GM21717 (cell line): ENCODE results near the gene CCDC158.
A peak's percentile ranks its signal among the peaks of the same experiment; 100 is the strongest.
"Not testable (repeated sequence)": the region's sequence is repeated elsewhere in the genome, so short reads cannot be mapped to it uniquely, and the experiment has no call there.

ENCODE experiments used
- ATAC-seq: cut with Tn5 transposase; IDR thresholded peaks from one replicate; pipeline ENCODE4 v1.9.1; 2021; ENCODE audit warnings: mild to moderate bottlenecking, moderate library complexity; ENCODE audit not compliant: unreplicated experiment

CCDC158 gene

GRCh38 chr4:76313547-76313946, 107.4 kb downstream of the CCDC158 start:
- ATAC-seq, result no peak

- no peak for ATAC-seq
Measured at GRCh38 chr4:76312457-76312856, 108.5 kb downstream of the CCDC158 start.

GRCh38 chr4:76311896-76312331, 109.0 kb downstream of the CCDC158 start:
- no peak for ATAC-seq

DNA sequence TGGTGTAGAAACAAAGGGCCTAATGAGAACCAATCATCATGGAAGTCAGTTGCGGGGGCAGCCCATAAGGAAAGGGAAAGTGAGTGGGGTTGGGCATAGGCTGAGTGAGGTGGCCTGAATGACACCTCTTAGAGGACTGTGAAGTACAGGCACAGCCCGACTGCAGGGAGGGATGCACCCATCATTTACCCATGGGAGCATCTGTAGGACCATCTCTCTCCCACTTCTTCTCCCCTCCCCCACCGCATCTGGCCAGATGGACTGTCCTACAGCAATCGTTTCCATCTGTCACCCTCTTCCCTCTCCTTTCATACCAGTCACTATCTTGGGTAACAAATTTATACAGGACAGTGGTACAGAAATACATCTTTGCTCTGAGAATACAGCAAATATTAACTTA, 110.3 kb downstream of the CCDC158 start:
- no peak for ATAC-seq

- ATAC-seq, result no peak
Measured at GRCh38 chr4:76309939-76310550, 110.9 kb downstream of the CCDC158 start.

DNA sequence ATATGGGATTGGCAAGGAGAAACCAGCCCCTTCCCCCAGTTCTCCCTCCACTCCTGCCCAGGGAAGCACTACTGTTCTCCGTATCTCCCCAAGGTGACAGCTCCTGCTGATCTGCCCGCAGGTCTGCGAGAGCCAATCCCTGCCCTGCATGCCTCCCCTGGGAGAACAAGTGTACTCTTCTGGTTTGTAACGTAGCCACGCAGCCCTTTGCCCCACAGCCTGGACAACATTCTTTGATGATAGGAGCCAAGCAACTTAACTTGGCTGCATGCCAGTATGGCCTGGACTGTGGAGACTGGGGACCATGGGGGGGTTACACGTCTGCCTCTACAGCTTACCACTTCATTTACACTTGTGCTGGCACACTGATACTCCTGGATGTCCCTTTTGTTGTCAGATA, 112.4 kb downstream of the CCDC158 start:
- ATAC-seq, result no peak

GRCh38 chr4:76307660-76308014, 113.3 kb downstream of the CCDC158 start:
- ATAC-seq, result no peak

DNA sequence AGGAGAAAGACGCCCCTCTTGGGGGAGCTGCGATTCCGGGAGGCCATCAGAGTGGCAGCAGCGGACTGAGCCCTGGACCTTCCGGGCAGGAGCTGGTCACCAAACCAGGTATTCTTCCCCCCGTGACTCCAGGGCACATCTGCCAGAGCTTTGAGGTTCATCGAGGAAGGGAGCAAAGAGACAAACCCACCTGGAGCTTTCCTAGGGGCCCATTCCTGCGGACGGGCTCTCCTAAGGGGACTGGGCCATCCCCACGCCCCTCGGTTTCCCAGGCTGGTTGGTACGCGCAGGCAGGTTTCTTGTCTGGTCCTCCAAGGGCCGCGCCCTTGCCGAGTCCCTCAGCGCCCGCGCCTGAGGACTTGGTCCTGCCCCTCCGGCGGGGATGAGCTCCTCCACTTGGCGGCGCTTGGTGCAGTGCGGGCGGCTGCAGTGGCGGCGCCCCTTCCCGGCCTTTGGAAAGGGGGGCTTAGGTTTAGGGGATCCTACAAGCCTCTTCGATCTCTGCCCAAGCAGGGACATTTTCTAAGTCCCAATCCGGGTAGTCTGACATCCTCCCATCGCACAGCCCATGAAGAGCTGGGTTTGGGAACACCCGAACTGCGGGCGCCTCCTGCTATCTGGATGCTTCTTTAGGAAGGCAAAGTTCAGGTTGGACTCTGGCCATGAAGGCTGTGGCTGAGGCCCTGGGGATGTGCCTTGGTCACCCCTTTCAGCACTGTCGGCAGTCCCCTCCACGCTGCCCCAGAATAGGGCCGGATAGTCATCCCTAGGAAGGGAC, 113.9 kb downstream of the CCDC158 start:
- no peak for ATAC-seq

- no peak for ATAC-seq
Measured at GRCh38 chr4:76305971-76306881, 114.7 kb downstream of the CCDC158 start, which contains the start of gene STBD1. STBD1 (plus strand) TSS chr4:76306733; CDS start chr4:76306770, 37 bp downstream.

DNA sequence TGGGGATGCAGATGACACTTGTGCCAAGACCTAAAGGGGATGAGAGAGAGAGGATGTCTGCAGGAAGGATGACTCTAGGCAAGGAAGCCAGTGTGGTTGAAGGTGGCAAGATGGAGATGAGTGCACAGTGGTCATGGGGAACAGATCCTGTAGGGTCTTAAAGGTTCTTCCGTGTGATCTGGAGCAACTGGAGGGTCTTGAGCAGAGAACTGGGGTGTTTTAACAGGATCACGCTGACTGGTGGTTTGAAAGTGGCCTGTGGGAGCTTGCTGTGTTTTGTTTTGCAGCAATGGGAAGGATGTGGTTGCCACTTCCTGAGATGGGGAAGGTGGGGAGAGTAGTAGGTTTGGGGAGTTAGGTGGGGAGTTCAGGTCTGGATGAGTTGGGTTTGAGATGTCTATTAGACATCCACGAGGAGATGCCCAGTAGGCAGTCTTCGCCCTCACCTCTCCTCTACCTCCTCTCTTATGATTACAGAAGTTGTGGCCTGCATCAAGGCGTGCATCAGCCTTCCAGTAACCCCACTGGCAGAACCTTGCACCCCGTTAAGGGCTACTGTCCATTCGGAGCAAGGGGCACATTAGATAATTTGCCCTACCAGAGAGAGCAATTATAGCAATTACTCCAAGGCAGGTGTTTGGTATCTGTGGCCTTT, 115.8 kb downstream of the CCDC158 start:
- ATAC-seq, result no peak

DNA sequence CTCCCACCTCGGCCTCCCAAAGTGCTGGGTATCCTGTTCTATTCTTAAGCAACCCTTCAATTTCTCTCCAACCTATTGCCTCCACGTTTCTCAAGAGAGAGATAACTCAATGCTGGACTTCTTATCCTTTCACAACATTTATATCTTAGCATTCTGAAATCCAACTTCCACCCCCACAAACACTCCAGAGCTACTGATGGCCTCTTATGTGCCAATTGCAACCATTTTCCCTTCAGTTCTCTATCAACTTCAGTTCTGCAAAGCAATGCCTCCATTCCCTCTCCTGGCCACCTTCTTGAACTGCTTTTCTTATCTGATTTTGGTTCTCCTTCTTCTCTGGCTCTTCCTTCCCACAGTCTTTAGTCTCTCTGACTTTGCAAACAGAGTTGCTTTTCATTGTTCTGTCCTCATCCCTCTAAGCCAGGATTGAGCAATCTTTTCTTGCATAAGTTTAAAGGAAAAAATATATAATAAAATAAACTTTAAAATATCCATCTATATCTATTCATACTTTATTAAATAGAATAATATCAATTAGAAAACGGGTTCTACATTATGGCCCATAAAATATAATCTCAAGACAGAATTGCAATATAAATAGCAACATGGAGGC, 118.0 kb downstream of the CCDC158 start:
- ATAC-seq, result no peak

DNA sequence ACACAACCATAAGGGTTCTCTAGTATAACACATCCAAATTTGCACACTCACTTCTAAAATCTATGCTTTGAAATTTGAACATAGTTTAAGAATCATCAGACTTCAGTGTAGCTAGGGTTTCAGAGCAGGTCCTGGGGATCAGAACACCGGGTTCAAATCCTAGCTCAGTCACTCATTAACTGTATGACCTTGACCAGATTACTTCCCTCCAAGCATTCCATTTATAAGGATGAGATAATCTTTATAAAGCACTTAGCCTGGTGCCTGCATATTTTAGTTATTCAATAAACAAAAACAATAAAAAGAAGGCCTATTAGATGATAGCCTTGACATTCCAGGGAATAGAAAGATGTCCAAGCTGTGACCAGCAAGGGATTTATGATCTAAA, 119.2 kb downstream of the CCDC158 start:
- ATAC-seq, result no peak

DNA sequence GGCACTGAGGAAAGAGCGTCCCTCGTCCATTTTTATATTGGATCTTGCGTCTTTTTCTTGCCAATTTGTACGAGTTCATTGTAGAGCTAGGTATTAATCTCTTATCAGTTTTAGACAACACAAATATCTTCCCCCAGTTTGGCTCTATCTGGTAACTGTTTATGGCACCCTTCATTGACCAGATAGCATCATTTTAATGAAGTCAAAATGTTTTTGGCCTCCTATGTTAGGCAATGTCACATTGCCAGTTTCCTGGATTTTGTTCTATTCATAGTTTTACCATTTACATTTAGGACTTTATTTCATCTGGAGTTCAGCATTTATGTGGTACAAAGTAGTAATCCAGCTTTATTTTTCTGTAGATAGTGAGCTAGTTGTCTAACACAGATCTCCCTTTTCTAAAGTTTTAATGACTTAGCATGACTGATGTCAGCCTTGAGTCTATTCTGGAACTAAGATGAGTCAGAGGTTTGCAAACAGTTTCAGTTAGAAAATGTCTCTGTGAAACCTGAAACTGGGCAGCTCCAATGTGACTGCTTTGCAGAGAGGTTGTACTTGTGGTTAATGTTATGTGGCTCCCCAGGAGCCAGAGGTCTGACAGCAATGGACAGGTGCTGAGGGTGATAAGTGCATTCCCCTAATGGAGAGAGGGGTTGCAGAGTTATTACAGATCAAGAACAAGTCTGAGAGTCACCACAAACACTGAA, 119.7 kb downstream of the CCDC158 start:
- peak; percentile 99 for ATAC-seq

GRCh38 chr4:76300012-76300411, 120.9 kb downstream of the CCDC158 start:
- ATAC-seq, result no peak

- no peak for ATAC-seq
Measured at GRCh38 chr4:76298227-76298626, 122.7 kb downstream of the CCDC158 start.

DNA sequence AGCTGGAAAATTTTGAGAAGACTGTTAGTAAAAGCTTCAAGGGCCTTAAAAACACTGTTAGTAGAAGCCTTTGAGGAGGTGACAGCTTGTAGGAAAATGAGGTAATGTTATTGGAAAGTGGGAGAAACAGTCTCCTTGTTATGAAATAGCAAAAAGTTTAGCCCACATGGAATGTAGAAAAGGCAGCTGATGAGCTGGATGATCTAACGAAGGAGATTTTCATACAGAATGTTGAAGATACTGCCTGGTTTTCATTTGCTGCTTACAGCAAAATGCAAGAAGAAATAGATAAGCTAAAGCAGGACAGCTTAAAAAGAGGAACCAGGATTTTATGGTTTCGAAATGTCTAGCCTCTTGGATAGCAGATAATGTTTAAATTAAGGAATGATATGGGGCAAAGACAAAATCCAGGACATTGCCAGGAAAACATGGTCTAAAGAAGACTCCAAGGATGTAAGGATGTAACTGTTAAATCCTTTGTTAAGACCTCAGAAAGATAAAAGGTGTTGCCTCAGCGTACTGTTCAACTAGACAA, 124.6 kb downstream of the CCDC158 start:
- ATAC-seq, result no peak

DNA sequence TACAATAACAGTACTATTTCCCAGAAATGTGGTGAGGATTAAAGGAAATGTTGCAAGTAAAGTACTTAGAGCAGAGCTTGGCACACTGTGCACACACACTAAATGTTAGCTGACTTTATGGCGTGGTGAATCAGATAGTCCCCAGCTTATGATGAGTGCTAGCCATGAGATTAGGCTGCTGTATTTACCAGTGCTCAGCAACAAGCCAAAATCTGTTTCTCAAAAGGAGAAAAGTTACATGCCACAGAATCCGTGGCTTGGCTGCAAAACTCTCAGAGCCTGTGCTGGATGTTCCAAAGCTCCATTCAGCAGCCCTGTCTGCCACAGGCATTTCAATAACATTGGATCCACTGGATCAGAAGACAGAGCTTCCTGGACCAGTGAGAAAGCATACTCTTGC, 127.2 kb downstream of the CCDC158 start:
- ATAC-seq, result no peak

DNA sequence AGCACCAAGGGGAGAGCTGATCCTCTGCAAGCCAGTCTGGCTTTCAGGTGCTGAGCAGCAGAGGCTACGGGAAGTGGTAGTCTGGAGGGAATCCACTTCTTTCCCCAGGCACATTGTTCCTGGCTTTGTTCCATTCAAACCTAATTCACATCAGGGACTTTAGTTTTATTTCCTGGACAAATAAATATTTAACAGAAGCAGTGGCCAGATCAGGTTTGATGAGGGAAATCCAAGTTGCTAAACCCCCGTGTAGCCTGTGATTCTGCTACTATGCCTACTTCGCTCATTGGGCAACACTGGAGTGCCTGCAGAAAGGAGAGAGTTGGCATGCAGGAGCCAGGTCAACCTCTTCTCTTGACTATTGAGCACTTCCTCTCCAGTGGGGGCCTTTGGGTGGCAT, 128.2 kb downstream of the CCDC158 start:
- no peak for ATAC-seq

GRCh38 chr4:76287811-76288210, 133.1 kb downstream of the CCDC158 start:
- ATAC-seq, result not testable (repeated sequence)

DNA sequence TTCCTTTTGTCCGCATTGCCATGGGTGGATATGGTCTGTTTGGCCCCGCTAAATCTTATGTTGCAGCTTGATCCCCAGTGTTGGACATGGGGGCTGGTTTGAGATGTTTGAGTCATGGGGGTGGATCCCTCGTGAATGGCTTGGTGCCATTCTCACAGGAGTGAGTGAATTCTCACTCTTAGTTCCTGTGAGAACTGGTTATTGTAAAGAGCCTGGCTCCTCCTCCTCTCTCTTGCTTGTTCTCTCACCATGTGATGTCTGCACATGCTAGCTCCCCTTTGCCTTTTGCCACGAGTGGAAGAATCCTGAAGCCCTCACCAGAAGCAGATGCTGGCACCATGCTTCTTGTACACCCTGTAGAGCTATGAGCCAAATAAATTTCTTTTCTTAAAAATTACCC, 137.0 kb downstream of the CCDC158 start:
- ATAC-seq, result no peak
